SH-SY5Y (cell line): ENCODE data around the gene MRPL37.

ENCODE experiments used
- GATA2 ChIP-seq: IDR thresholded peaks from 2 replicates; pipeline ENCODE4 v1.6.1; 2011; ENCODE audit warnings: mild to moderate bottlenecking, low read depth, low read length
- GATA3 ChIP-seq: IDR thresholded peaks from 2 replicates; pipeline ENCODE4 v1.6.1; 2011; ENCODE audit warnings: low read depth, mild to moderate bottlenecking, low read length, moderate library complexity

GRCh38 chr1:54174106-54174505 is 25.9 kb upstream of the MRPL37 start:
- TF ChIP-seq GATA2, result no peak
- TF ChIP-seq GATA3, result no peak
